OCI-LY7 (cell line): ENCODE results near the gene CDCP1. TPM values are rescaled to one million over a fixed set of nuclear protein-coding genes. Genes with fewer than 3 reads are reported as not detected.

ENCODE experiments used
- BruUV-seq: library from RNA; stranded (reverse); fragments of 400-500 nt; replicated peaks from 2 replicates; lab custom pipeline; 2021; lab: Mats Ljungman, UMichigan
- CTCF ChIA-PET: fragments of 300-600 bp; sonication (Branson Sonifier 250); formaldehyde crosslinking; loops from one replicate; lab custom pipeline; 2022; ENCODE audit warnings: antibody characterized with exemption; ENCODE audit not compliant: unreplicated experiment; lab: Charles Lee
- POLR2A ChIA-PET: fragments of 300-600 bp; sonication (Branson Sonifier 250); formaldehyde crosslinking; loops from one replicate; lab custom pipeline; 2022; ENCODE audit warnings: antibody characterized with exemption; lab: Charles Lee
- DNase-seq: peaks from one replicate; pipeline ENCODE4 v3.0.0-alpha.2; 2015; ENCODE audit warnings: low spot score
- H2AFZ ChIP-seq: fragments of 200-600 bp; sonication (generic), shearing (Covaris generic); 2 replicates; pipeline ENCODE4 v1.6.1; 2014; ENCODE audit warnings: mild to moderate bottlenecking, antibody characterized with exemption, low read length, moderate library complexity
- H3K27ac ChIP-seq: fragments of 200-600 bp; sonication (generic); 2 replicates; pipeline ENCODE4 v1.5.1; 2014; ENCODE audit warnings: mixed run types, low read depth, mild to moderate bottlenecking, moderate library complexity, low read length, inconsistent platforms; ENCODE audit not compliant: poor library complexity, severe bottlenecking
- H3K36me3 ChIP-seq: fragments of 200-600 bp; sonication (generic); 2 replicates; pipeline ENCODE4 v1.6.1; 2014; ENCODE audit warnings: mild to moderate bottlenecking, antibody characterized with exemption, low read length, moderate library complexity, mixed read lengths; ENCODE audit not compliant: insufficient read depth
- H3K4me1 ChIP-seq: fragments of 200-600 bp; sonication (generic); 2 replicates; pipeline ENCODE4 v1.5.1; 2014; ENCODE audit warnings: mild to moderate bottlenecking, low read length; ENCODE audit not compliant: insufficient read depth, poor library complexity, severe bottlenecking
- H3K4me2 ChIP-seq: fragments of 200-600 bp; sonication (generic); 2 replicates; pipeline ENCODE4 v1.6.1; 2014; ENCODE audit warnings: mild to moderate bottlenecking, low read length
- H3K4me3 ChIP-seq: fragments of 200-600 bp; sonication (generic); 2 replicates; pipeline ENCODE4 v1.5.1; 2014; ENCODE audit warnings: mild to moderate bottlenecking, low read depth, low read length; ENCODE audit not compliant: poor library complexity, severe bottlenecking
- H3K79me2 ChIP-seq: fragments of 200-600 bp; sonication (generic); 2 replicates; pipeline ENCODE4 v1.6.1; 2016; ENCODE audit warnings: low read depth, mild to moderate bottlenecking, low read length, moderate library complexity, mixed read lengths; ENCODE audit not compliant: insufficient read depth
- H3K9me2 ChIP-seq: fragments of 200-600 bp; sonication (generic); 2 replicates; pipeline ENCODE4 v1.6.1; 2016; ENCODE audit warnings: mild to moderate bottlenecking, low read length, mixed read lengths; ENCODE audit not compliant: insufficient read depth
- H3K9me3 ChIP-seq: fragments of 200-600 bp; sonication (generic); 2 replicates; pipeline ENCODE4 v1.6.1; 2014; ENCODE audit warnings: mild to moderate bottlenecking, mixed run types, low read length, mixed read lengths
- H4K20me1 ChIP-seq: fragments of 200-600 bp; sonication (generic); 2 replicates; pipeline ENCODE4 v1.6.1; 2014; ENCODE audit warnings: mild to moderate bottlenecking, antibody characterized with exemption, low read length, moderate library complexity, mixed read lengths; ENCODE audit not compliant: insufficient read depth
- EZH2phosphoT487 ChIP-seq: fragments of 200-600 bp; sonication (generic); IDR thresholded peaks from 2 replicates; pipeline ENCODE4 v1.6.1; 2018; ENCODE audit warnings: low read depth, borderline replicate concordance, mild to moderate bottlenecking, mixed run types, antibody characterized with exemption, low read length, moderate library complexity, mixed read lengths
- intact Hi-C: fragments of 100-400 bp; cut with micrococcal nuclease; formaldehyde crosslinking; loops from one replicate; pipeline ENCODE4 v1.10.0; 2022; ENCODE audit not compliant: unreplicated experiment
- total RNA-seq, 2 experiments: library from RNA; depleted of rRNA in 1 of 2; stranded (reverse); fragments of >200 nt in 1 of 2; shearing (Covaris generic) in 1 of 2; gene quantifications; 2 replicates each; pipeline ENCODE4 v1.2.3, GENCODE V29; 2014 to 2022
- TF ChIP-seq, protein P1 (sequence below): fragments of 200-600 bp; sonication (generic); conservative IDR thresholded peaks from 2 replicates; pipeline ENCODE4 v1.5.1; 2014; ENCODE audit warnings: mild to moderate bottlenecking, antibody characterized with exemption, low read length, moderate library complexity, mixed read lengths

CDCP1 gene
- total RNA-seq, 2 experiments from 2014 or later, result not detected

- POLR2A ChIA-PET, result no interaction called here
- Histone ChIP-seq H4K20me1 (no peaks in the 10 kb centered on the region), H3K9me3 (no peaks in the 10 kb centered on the region), H3K4me2 (no peak overlapping the region), H3K4me3 (no peak overlapping the region), H2AFZ (no peak overlapping the region), H3K36me3 (no peaks in the 10 kb centered on the region), H3K27ac (no peak overlapping the region), H3K4me1 (no peaks in the 10 kb centered on the region), H3K79me2 (no peaks in the 10 kb centered on the region), H3K9me2 (no peaks in the 10 kb centered on the region)
- intact Hi-C loops, result no loop called here
- CTCF ChIA-PET, result no interaction called here
- no TSS peak for BruUV-seq
- no peak for DNase-seq
- TF ChIP-seq EZH2phosphoT487, result no peak
- TF ChIP-seq, protein P1, sequence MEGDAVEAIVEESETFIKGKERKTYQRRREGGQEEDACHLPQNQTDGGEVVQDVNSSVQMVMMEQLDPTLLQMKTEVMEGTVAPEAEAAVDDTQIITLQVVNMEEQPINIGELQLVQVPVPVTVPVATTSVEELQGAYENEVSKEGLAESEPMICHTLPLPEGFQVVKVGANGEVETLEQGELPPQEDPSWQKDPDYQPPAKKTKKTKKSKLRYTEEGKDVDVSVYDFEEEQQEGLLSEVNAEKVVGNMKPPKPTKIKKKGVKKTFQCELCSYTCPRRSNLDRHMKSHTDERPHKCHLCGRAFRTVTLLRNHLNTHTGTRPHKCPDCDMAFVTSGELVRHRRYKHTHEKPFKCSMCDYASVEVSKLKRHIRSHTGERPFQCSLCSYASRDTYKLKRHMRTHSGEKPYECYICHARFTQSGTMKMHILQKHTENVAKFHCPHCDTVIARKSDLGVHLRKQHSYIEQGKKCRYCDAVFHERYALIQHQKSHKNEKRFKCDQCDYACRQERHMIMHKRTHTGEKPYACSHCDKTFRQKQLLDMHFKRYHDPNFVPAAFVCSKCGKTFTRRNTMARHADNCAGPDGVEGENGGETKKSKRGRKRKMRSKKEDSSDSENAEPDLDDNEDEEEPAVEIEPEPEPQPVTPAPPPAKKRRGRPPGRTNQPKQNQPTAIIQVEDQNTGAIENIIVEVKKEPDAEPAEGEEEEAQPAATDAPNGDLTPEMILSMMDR, result no peak
Observed at GRCh38 chr3:45067486-45067885, 78.7 kb downstream of the CDCP1 start.

- ChIA-PET CTCF (no interaction called here), POLR2A (no interaction called here)
- no peak for DNase-seq
- Histone ChIP-seq H3K4me1 (no peaks in the 10 kb centered on the region), H3K9me3 (no peaks in the 10 kb centered on the region), H3K36me3 (no peaks in the 10 kb centered on the region), H4K20me1 (no peaks in the 10 kb centered on the region), H3K79me2 (no peaks in the 10 kb centered on the region), H3K9me2 (no peaks in the 10 kb centered on the region), H3K4me2 (no peak overlapping the region), H2AFZ (no peak overlapping the region), H3K4me3 (no peak overlapping the region), H3K27ac (no peak overlapping the region)
- TF ChIP-seq EZH2phosphoT487, result no peak
- TF ChIP-seq, protein P1, result no peak
- no TSS peak for BruUV-seq
- intact Hi-C loops, result no loop called here
Observed at GRCh38 chr3:45066109-45066801, 79.9 kb downstream of the CDCP1 start.

DNA sequence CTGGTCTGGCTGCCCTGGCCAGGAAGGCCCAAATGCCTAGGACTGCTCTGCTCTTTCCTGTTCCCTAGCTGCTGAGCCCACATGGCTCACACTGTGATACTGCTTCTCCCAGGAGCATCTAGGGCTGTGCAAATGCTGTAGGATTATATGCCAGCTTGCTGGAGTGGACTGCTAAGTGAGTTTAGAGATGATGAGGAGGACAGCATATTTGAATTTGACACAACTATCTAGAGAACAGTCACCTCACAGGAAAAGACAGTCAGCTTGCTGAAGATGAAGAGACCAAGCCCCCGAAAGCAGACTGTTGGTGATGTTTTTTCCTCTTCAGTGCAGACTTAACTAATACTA lies 80.8 kb downstream of the CDCP1 start:
- H4K20me1 ChIP-seq, result no peaks in the 10 kb centered on the region
- H3K4me2 ChIP-seq, result no peak overlapping the region
- no peak for TF ChIP-seq EZH2phosphoT487
- TF ChIP-seq, protein P1, result no peak
- H2AFZ ChIP-seq, result no peak overlapping the region
- no peaks in the 10 kb centered on the region for H3K9me2 ChIP-seq
- no peaks in the 10 kb centered on the region for H3K4me1 ChIP-seq
- H3K36me3 ChIP-seq, result no peaks in the 10 kb centered on the region
- no peaks in the 10 kb centered on the region for H3K79me2 ChIP-seq
- no peak overlapping the region for H3K4me3 ChIP-seq
- H3K9me3 ChIP-seq, result no peaks in the 10 kb centered on the region
- ChIA-PET POLR2A (no interaction called here), CTCF (no interaction called here)
- intact Hi-C loops, result no loop called here
- H3K27ac ChIP-seq, result no peak overlapping the region
- no peak for DNase-seq
- no TSS peak for BruUV-seq
